ENCODE data around the gene EAF1.
"Not testable (repeated sequence)": the region's sequence is repeated elsewhere in the genome, so short reads cannot be mapped to it uniquely, and the experiment has no call there.

Gene EAF1

GRCh38 chr3:15385901-15386653 is 41.3 kb upstream of the EAF1 start:
- TF ChIP-seq CTCF (IDR thresholded peaks at IDR 0.05; ENCODE audit: control insufficient read depth, extremely low read depth, insufficient read depth): no peak
- DNase-seq (ENCODE audit: low read depth): no peak
- H3K4me3 ChIP-seq (ENCODE audit: low read depth, low read length): no peak overlapping the region

- not testable (repeated sequence) for H3K4me3 ChIP-seq (ENCODE audit: low read depth, low read length); DNase-seq (ENCODE audit: low read depth)
Observed at GRCh38 chr3:15386654-15386955, 40.8 kb upstream of the EAF1 start.

- H3K4me3 ChIP-seq (ENCODE audit: low read depth, low read length): no peak overlapping the region
- DNase-seq (ENCODE audit: low read depth): no peak
- no peak for TF ChIP-seq CTCF (IDR thresholded peaks at IDR 0.05; ENCODE audit: control insufficient read depth, extremely low read depth, insufficient read depth)
Observed at GRCh38 chr3:15387171-15387581, 40.2 kb upstream of the EAF1 start.

- DNase-seq (ENCODE audit: low read depth): no peak
- no peak overlapping the region for H3K4me3 ChIP-seq (ENCODE audit: low read depth, low read length)
- TF ChIP-seq CTCF (IDR thresholded peaks at IDR 0.05; ENCODE audit: control insufficient read depth, extremely low read depth, insufficient read depth): no peak
Observed at GRCh38 chr3:15387735-15388134, 39.7 kb upstream of the EAF1 start.

GRCh38 chr3:15388335-15388734 is 39.1 kb upstream of the EAF1 start:
- not testable (repeated sequence) for H3K4me3 ChIP-seq (ENCODE audit: low read depth, low read length); DNase-seq (ENCODE audit: low read depth)

GRCh38 chr3:15390460-15390859 is 36.9 kb upstream of the EAF1 start:
- TF ChIP-seq CTCF (IDR thresholded peaks at IDR 0.05; ENCODE audit: control insufficient read depth, extremely low read depth, insufficient read depth): no peak
- no peak for DNase-seq (ENCODE audit: low read depth)
- H3K4me3 ChIP-seq (ENCODE audit: low read depth, low read length): no peak overlapping the region

- no peak overlapping the region for H3K4me3 ChIP-seq (ENCODE audit: low read depth, low read length)
- TF ChIP-seq CTCF (IDR thresholded peaks at IDR 0.05; ENCODE audit: control insufficient read depth, extremely low read depth, insufficient read depth): no peak
- no peak for DNase-seq (ENCODE audit: low read depth)
Observed at GRCh38 chr3:15391007-15391406, 36.4 kb upstream of the EAF1 start.

- not testable (repeated sequence) for H3K4me3 ChIP-seq (ENCODE audit: low read depth, low read length); DNase-seq (ENCODE audit: low read depth)
Observed at GRCh38 chr3:15393252-15393651, 34.1 kb upstream of the EAF1 start.

- H3K4me3 ChIP-seq (ENCODE audit: low read depth, low read length); DNase-seq (ENCODE audit: low read depth): not testable (repeated sequence)
- TF ChIP-seq CTCF (IDR thresholded peaks at IDR 0.05; ENCODE audit: control insufficient read depth, extremely low read depth, insufficient read depth): 0 out of 2 replicates have a peak, but pooled peaks have one; percentile 18
Observed at GRCh38 chr3:15398731-15399133, 28.7 kb upstream of the EAF1 start.

Measured in LNCaP clone FGC (cell line).